GM12878 (cell line): Measurements from ENCODE around the gene MAST4. TPM values are rescaled to one million over a fixed set of nuclear protein-coding genes. Genes with fewer than 3 reads are reported as not detected.

Source experiments
- ATAC-seq: fragments of 200-7000 bp; cut with Tn5 transposase; 3 replicates; pipeline ENCODE4 v1.9.1; 2020; ENCODE audit warnings: mild to moderate bottlenecking, moderate library complexity
- BruUV-seq: library from RNA; stranded (reverse); fragments of 400-500 nt; replicated peaks from 2 replicates; lab custom pipeline; 2021; lab: Mats Ljungman, UMichigan
- CTCF ChIA-PET: fragments of 300-600 bp; sonication (Branson Sonifier 250); formaldehyde crosslinking; extraction: SDS; loops from one replicate; lab custom pipeline; 2021; ENCODE audit warnings: inconsistent platforms; lab: Yijun Ruan, JAX
- POLR2A ChIA-PET: fragments of 350-600 bp; formaldehyde crosslinking; extraction: SDS; loops from one replicate; lab custom pipeline; 2021; ENCODE audit warnings: inconsistent platforms; lab: Charles Lee
- RAD21 ChIA-PET: fragments of 300-600 bp; sonication (Branson Sonifier 250); formaldehyde crosslinking; loops from one replicate; lab custom pipeline; 2023; ENCODE audit warnings: antibody characterized with exemption; ENCODE audit not compliant: unreplicated experiment; lab: Charles Lee
- SMC1A ChIA-PET: fragments of 300-600 bp; sonication (Branson Sonifier 250); formaldehyde crosslinking; loops from one replicate; lab custom pipeline; 2023; ENCODE audit not compliant: unreplicated experiment, uncharacterized antibody; lab: Charles Lee
- DNase-seq: peaks from one replicate; pipeline ENCODE4 v3.0.0-alpha.2; 2011; ENCODE audit warnings: low read depth, low spot score
- FAIRE-seq: peaks from 3 replicates; lab custom pipeline; 2011; peaks lifted over from hg19 to GRCh38; lab: Jason Lieb, UNC
- H2AFZ ChIP-seq: 2 replicates; pipeline ENCODE4 v1.6.0; 2011; ENCODE audit warnings: low read depth, low read length, control low read depth; ENCODE audit not compliant: control insufficient read depth
- H3K27ac ChIP-seq: 2 replicates; pipeline ENCODE4 v1.5.1; 2011; ENCODE audit warnings: control low read depth; ENCODE audit not compliant: control insufficient read depth, insufficient read depth
- H3K27me3 ChIP-seq, 2 experiments: replicated peaks in 1 of 2; 2 replicates each; pipeline versions ENCODE4 v1.6.0 to v1.6.1; 2011; ENCODE audit warnings: low read length in 1 of 2; ENCODE audit not compliant: control insufficient read depth in 2 of 2, insufficient read depth in 2 of 2
- H3K36me3 ChIP-seq, 2 experiments: 2 replicates each; pipeline ENCODE4 v1.5.1; 2011; ENCODE audit warnings: low read length in 1 of 2; ENCODE audit not compliant: control insufficient read depth in 2 of 2, insufficient read depth in 2 of 2
- H3K4me1 ChIP-seq: 2 replicates; pipeline ENCODE4 v1.6.1; 2011; ENCODE audit warnings: mild to moderate bottlenecking, low read length, moderate library complexity, mixed read lengths; ENCODE audit not compliant: control insufficient read depth, insufficient read depth
- H3K4me2 ChIP-seq: 2 replicates; pipeline ENCODE4 v1.6.0; 2011; ENCODE audit warnings: control low read depth; ENCODE audit not compliant: control insufficient read depth, insufficient read depth
- H3K4me3 ChIP-seq: fragments of 200-600 bp; sonication (generic); 2 replicates; pipeline ENCODE4 v1.5.1; 2016
- H3K79me2 ChIP-seq: 2 replicates; pipeline ENCODE4 v1.6.0; 2011; ENCODE audit warnings: low read length; ENCODE audit not compliant: control insufficient read depth, insufficient read depth
- H3K9ac ChIP-seq: 2 replicates; pipeline ENCODE4 v1.8.0; 2011; ENCODE audit warnings: low read length, control low read depth, mixed read lengths; ENCODE audit not compliant: control insufficient read depth, insufficient read depth
- H3K9me3 ChIP-seq: replicated peaks from 3 replicates; pipeline ENCODE4 v1.5.1; 2011; ENCODE audit warnings: mild to moderate bottlenecking, low read length; ENCODE audit not compliant: control insufficient read depth, insufficient read depth
- H4K20me1 ChIP-seq: 2 replicates; pipeline ENCODE4 v1.6.0; 2011; ENCODE audit not compliant: control insufficient read depth, insufficient read depth
- CHD4 ChIP-seq: fragments of 200-600 bp; sonication (generic); IDR thresholded peaks from 2 replicates; pipeline ENCODE4 v1.6.1; 2016; ENCODE audit warnings: mild to moderate bottlenecking
- FOXM1 ChIP-seq: IDR thresholded peaks from 2 replicates; pipeline ENCODE4 v1.6.1; 2012; ENCODE audit warnings: low read depth, mild to moderate bottlenecking, inconsistent platforms, low read length, moderate library complexity
- GABPA ChIP-seq: IDR thresholded peaks from 2 replicates; pipeline ENCODE4 v1.6.1; 2014; ENCODE audit warnings: antibody characterized with exemption, low read depth, mild to moderate bottlenecking, inconsistent platforms
- HSF1 ChIP-seq: fragments of 150-350 bp; IDR thresholded peaks from 2 replicates; pipeline ENCODE4 v1.6.1; 2014; ENCODE audit warnings: mild to moderate bottlenecking, low read depth, low read length
- KLF5 ChIP-seq: fragments of 450-650 bp; IDR thresholded peaks from 2 replicates; pipeline ENCODE4 v1.6.1; 2014; ENCODE audit warnings: mild to moderate bottlenecking; ENCODE audit not compliant: partially characterized antibody
- LARP7 ChIP-seq: fragments of 450-650 bp; IDR thresholded peaks from 2 replicates; pipeline ENCODE4 v1.6.1; 2017; ENCODE audit warnings: mild to moderate bottlenecking
- MYB ChIP-seq: fragments of 150-350 bp; IDR thresholded peaks from 2 replicates; pipeline ENCODE4 v1.6.1; 2014; ENCODE audit warnings: mild to moderate bottlenecking, low read depth, low read length, borderline replicate concordance
- NFXL1 ChIP-seq: fragments of 450-650 bp; IDR thresholded peaks from 2 replicates; pipeline ENCODE4 v1.6.1; 2017; ENCODE audit warnings: antibody characterized with exemption, mild to moderate bottlenecking, borderline replicate concordance
- POLR2AphosphoS5 ChIP-seq: IDR thresholded peaks from 2 replicates; pipeline ENCODE4 v1.6.1; 2011; ENCODE audit warnings: mild to moderate bottlenecking, low read length, inconsistent platforms
- SMC3 ChIP-seq: IDR thresholded peaks from 2 replicates; pipeline ENCODE4 v1.6.1; 2011; ENCODE audit warnings: low read length, improper control_type of control experiment, borderline replicate concordance
- TARDBP ChIP-seq: IDR thresholded peaks from 2 replicates; pipeline ENCODE4 v1.6.1; 2016; ENCODE audit warnings: borderline replicate concordance
- TCF3 ChIP-seq: IDR thresholded peaks from 2 replicates; pipeline ENCODE4 v1.6.1; 2012; ENCODE audit warnings: low read depth, mild to moderate bottlenecking, low read length, borderline replicate concordance; ENCODE audit not compliant: insufficient read depth
- TCF7 ChIP-seq: IDR thresholded peaks from 2 replicates; pipeline ENCODE4 v1.6.1; 2014; ENCODE audit warnings: antibody characterized with exemption, borderline replicate concordance
- ZNF24 ChIP-seq: fragments of 450-650 bp; IDR thresholded peaks from 2 replicates; pipeline ENCODE4 v1.6.1; 2017; ENCODE audit warnings: antibody characterized with exemption, mild to moderate bottlenecking
- in situ Hi-C: fragments of 300-500 bp; cut with MboI; formaldehyde crosslinking; loops from 9 replicates; pipeline ENCODE4 v1.14.3; 2018; ENCODE audit warnings: mixed read lengths
- intact Hi-C: fragments of 100-400 bp; cut with micrococcal nuclease; formaldehyde crosslinking; loops from one replicate; pipeline ENCODE4 v1.14.2; 2022; ENCODE audit not compliant: unreplicated experiment
- polyA plus RNA-seq, 11 experiments: library from polyadenylated mRNA; depleted of rRNA in 4 of 11; unstranded in 6 of 11; stranded (reverse) in 5 of 11; fragments of >200 nt; fragmentation: Nextera tagmentation in 4 of 11; fragmentation: Illumina TruSeq in 1 of 11; extraction: Ambion mirVana in 4 of 11; extraction: Trizol in 1 of 11; gene quantifications; 1 replicate in 1 of 11; 2 replicates in 10 of 11; pipeline versions ENCODE4 v1.2.1 to v1.2.3, GENCODE V29; 2011 to 2016; ENCODE audit warnings: inconsistent platforms in 2 of 11, missing spikeins in 2 of 11, low read depth in 1 of 11
- total RNA-seq, 4 experiments: library from RNA; depleted of rRNA in 3 of 4; stranded (reverse); fragments of >200 nt in 3 of 4; fragmentation: Illumina TruSeq in 1 of 4; extraction: Trizol in 1 of 4; gene quantifications; 2 replicates each; pipeline versions ENCODE4 v1.2.1 to v1.2.3, GENCODE V29; 2013 to 2021

Gene MAST4
- total and polyA plus RNA-seq, 10 of the 15 experiments (the other 5 are each of a cell fraction or from before 2014, with no cell fraction given), result 0.02 to 1.6 (median 0.29) TPM; not detected in 1

GRCh38 chr5:66912787-66913186 is 316.6 kb downstream of the MAST4 start:
- POLR2A ChIA-PET, result no interaction called here
- Histone ChIP-seq H3K36me3 (no peaks in the 10 kb centered on the region), H3K27ac (no peak overlapping the region), H3K9me3 (no peaks in the 10 kb centered on the region), H3K27me3 (no peaks in the 10 kb centered on the region; a peak in 1 of 4 replicates), H3K9ac (no peak overlapping the region), H3K4me1 (no peaks in the 10 kb centered on the region), H3K79me2 (no peaks in the 10 kb centered on the region), H3K4me3 (no peak overlapping the region), H4K20me1 (no peaks in the 10 kb centered on the region), H3K4me2 (no peak overlapping the region), H2AFZ (no peak overlapping the region)
- no TSS peak for BruUV-seq
- in situ Hi-C loops, result no loop called here
- CTCF ChIA-PET, result no interaction called here
- SMC1A ChIA-PET, result no interaction called here
- FAIRE-seq, result no peak
- TF ChIP-seq POLR2AphosphoS5, result no peak
- TF ChIP-seq HSF1, result no peak
- TF ChIP-seq TARDBP, result no peak
- TF ChIP-seq SMC3, result no peak
- no peak for TF ChIP-seq ZNF24
- TF ChIP-seq LARP7, result no peak
- no peak for TF ChIP-seq KLF5
- TF ChIP-seq FOXM1, result no peak
- no peak for TF ChIP-seq TCF3
- no peak for TF ChIP-seq NFXL1
- no peak for TF ChIP-seq TCF7
- no peak for TF ChIP-seq MYB
- no peak for TF ChIP-seq GABPA
- TF ChIP-seq CHD4, result no peak
- ATAC-seq, result no peak
- no peak for DNase-seq
- RAD21 ChIA-PET, result no interaction called here
- intact Hi-C loops, result no loop called here
